ENCODE measurements around the gene RET.

- TF ChIP-seq CTCF (IDR thresholded peaks at IDR 0.05; ENCODE audit: insufficient read depth, low read depth, low read length) (no peak), EZH2 (IDR thresholded peaks at IDR 0.05; ENCODE audit: insufficient read depth, low read length) (no peak)
Observed at GRCh38 chr10:43138021-43138756, 61.3 kb downstream of the RET start, which contains the start of gene CSGALNACT2.
